GM21576 (cell line): ENCODE results near the gene FGG.

Experiments
- ATAC-seq: cut with Tn5 transposase; IDR thresholded peaks from one replicate; pipeline ENCODE4 v1.9.1; 2021; ENCODE audit warnings: mild to moderate bottlenecking, moderate library complexity; ENCODE audit not compliant: unreplicated experiment

The FGG gene

GRCh38 chr4:154559141-154559493 is 53.3 kb downstream of the FGG start:
- peak; percentile 25 for ATAC-seq
